HG03103 (cell line): Measurements from ENCODE around the gene NELFB.

Experiments
- ATAC-seq: cut with Tn5 transposase; IDR thresholded peaks from one replicate; pipeline ENCODE4 v1.9.1; 2021; ENCODE audit warnings: low read depth; ENCODE audit not compliant: unreplicated experiment

The NELFB gene

DNA sequence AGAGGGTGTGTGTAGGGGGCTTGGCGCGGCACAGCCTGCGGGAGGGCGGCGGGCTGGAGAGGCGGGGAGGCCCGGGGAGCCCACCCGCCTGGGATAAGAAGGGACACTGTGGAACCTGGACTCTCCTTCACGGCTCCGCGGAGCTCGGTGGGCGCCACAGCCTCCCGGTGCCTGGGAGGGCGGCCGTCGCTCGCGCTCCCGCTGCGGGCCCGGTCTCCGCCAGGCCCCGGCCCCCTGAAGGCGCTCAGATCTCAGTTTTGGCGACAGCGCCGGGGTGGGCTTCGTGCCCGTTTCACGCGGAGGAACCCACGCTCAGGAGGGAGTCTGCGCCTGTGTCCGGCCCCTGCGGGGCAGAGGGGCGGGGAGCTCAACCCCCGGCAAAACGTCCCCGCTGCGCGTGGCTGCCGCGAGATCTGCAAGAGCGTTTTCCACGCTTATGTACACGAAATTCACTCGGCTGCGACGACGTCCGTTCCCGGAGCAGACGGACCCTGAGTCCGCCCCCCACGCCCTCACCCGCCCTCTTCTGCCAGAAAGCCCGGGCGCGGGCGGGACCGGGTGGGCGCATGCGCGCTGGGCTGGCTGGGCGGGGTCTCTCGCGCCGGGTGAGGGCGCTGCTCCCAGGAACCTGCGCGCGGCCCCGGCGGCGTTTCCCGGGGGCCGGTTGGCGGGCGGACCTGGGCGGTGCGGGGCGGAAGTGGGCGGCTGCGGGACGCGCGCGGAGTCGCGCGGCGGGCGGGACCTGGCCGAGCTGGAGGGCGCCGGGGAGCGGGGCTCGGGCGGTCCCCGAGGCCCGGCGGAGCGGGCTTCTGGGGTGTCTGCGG, at the start of gene NELFB:
Gene NELFB (plus strand): TSS at position 704 of the 824 bp plus-strand sequence.
- peak; percentile 71 for ATAC-seq

DNA sequence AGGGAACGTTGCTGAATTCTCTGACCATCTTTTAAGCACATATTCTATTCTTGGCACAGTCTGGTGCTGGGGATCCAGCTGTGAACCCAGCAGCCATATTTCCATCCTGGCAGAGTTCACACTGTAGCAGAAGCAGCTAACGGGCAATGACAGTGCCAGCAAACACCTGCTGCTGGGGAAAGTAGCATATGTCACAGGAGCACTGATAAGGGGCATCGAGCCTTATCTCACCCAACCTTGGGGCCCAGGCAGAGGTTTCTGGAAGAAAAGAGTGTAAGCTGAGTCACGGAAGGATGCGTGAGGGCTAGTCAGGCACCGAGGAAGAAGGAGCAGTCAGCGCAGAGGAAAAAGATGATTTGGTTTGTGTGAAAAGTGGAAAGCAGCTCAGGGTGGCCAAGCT, 48.5 kb upstream of the NELFB start:
- no peak for ATAC-seq

DNA sequence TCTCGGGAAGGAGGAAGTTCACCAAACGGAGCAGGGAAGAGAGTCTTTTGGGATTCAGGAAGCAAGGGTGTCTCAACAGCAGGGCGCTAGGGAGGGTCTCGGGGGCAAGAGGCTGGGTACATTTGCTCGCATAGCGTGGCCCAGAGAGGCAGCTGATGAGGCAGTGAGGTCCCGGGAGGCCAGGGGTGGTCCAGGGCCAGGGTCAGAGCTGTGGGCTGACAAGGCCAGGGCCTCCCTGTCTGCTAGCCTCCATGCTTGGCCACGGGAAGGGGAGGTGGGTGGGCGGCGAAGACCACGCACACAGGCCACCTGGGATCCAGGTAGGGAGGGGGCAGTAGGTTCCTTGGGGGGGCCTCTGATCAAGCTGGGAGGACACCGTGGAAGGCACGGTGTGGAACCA, 43.6 kb upstream of the NELFB start:
- no peak for ATAC-seq

DNA sequence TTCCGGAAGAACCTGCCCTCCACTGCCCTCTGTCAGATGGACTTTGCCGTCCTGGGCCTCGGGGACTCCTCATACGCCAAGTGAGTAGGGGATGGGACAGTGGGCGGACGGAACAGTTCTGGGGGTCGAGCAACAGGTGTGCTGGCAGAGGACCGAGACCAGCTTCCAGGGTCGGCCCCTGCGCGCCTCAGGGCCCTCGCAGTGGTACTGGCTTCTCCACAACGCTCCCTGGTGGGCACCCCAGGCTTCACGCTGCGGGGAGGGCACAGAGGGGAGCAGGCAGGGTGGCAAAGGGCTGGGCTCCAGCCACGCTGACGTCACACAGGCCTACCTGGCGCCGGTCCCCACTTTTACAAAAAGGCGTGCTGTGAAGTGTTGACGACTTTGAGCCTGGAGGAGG, 42.6 kb upstream of the NELFB start:
- ATAC-seq = no peak

DNA sequence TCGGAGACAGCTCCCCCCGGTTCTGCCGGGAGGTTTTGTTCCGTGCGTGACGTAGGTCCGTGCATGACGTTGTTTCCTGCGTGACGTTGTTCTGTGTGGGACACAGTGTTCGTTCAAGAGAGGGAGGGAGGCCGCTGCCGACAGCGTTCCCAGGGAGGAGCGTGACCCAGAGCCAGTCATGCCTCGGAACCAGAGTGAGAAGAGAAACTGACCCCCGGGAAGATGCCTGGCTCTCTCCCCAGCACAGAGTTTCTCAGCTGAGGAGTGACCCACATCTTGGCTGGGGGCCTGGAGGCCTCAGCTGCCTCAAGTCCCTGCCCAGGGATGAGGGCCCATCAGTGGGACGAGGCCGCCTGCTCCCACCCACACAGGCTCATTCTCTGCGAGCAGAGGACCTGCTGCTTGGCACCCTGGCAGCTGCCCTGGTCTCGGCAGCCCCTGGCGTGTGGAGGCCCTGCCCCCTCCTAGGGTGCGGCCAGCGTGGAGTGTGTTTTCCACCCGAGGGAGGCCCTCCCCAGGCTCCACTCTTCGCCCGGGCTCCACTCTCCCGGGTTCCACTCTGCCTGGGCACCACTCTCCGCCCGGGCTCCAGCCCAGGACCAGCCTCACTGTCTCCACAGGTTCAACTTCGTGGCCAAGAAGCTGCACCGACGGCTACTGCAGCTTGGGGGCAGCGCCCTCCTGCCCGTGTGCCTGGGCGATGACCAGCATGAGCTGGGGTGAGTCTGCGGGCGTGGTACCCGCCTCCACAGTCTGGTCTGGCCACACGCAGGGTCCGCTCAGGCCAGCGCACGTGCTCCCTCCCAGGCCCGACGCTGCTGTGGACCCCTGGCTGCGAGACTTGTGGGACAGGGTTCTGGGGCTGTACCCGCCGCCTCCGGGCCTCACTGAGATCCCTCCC, 41.7 kb upstream of the NELFB start:
- ATAC-seq = no peak

DNA sequence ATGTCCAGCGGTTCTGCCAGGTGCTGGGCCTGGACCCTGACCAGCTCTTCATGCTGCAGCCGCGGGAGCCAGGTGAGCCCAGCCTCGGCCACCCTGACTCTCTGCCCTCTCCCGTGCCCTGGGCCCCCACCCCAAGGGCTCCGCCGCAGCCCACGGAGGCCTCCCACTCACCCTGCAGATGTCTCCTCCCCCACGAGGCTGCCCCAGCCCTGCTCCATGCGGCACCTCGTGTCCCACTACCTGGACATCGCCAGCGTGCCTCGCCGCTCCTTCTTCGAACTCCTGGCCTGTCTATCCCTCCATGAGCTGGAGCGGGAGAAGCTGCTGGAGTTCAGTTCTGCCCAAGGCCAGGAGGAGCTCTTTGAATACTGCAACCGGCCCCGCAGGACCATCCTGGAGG, 40.5 kb upstream of the NELFB start:
- no peak for ATAC-seq

DNA sequence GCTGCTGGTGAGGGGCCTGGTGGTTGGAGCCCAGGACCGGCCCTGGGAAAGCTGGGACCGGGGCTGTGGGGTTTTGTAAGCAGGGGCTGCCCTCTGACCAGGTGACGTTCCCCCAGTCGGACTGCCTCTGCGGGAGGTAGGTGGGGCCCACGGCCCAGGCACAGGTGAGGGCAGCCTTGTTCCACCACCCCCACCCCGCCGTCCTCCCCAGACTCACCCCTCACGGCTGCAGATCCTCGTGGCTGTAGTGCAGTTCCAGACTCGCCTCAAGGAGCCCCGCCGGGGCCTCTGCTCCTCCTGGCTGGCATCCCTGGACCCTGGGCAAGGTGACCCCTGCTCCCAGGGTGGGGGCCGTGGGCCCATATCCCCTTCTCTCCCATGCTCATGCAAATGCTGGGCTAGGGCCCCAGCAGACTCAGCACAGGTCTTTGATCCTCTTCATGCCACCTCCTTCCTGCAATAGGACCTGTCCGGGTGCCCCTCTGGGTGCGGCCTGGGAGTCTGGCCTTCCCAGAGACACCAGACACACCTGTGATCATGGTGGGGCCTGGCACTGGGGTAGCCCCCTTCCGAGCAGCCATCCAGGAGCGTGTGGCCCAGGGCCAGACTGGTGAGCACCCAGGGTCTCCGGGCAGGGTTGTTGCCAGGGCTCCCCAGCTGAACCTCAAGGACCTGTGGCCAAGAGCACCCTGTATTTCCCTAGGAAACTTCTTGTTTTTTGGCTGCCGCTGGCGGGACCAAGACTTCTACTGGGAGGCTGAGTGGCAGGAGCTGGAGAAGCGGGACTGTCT, 39.7 kb upstream of the NELFB start:
- no peak for ATAC-seq

DNA sequence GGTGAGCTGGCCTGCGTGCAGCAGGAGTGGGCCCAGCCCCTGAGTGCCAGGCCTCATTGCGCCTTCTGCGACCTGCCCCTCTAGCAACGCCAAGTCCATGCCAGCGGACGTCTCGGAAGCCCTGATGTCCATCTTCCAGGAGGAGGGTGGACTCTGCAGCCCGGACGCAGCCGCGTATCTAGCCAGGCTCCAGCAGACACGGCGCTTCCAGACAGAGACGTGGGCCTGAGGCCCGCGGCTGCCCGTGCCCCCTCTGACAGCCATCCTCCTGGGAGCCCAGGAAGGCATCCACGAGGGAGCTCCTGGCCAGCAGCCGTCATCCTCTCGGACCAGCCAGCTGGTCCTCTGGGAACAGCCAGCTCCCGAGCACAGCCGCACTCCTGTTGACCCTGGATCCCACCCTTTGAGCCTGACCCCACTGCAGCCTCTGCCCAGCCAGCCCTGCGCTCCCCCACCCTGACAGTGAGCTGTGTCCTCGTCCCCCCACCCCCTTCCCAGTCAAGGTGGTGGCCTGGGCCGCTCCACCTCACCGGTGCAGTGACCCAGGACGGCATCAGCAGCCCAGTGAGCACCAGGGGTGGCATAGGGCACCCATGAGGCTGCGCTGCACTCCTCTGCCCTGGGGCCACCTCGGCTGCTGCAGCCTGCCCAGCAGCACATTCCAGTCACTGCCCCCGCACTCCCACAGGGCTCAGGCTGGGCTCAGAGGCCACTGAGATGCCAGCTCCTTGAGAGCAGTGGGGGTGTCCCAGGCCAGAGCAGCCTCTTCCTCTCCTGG, 38.8 kb upstream of the NELFB start:
- ATAC-seq = no peak

DNA sequence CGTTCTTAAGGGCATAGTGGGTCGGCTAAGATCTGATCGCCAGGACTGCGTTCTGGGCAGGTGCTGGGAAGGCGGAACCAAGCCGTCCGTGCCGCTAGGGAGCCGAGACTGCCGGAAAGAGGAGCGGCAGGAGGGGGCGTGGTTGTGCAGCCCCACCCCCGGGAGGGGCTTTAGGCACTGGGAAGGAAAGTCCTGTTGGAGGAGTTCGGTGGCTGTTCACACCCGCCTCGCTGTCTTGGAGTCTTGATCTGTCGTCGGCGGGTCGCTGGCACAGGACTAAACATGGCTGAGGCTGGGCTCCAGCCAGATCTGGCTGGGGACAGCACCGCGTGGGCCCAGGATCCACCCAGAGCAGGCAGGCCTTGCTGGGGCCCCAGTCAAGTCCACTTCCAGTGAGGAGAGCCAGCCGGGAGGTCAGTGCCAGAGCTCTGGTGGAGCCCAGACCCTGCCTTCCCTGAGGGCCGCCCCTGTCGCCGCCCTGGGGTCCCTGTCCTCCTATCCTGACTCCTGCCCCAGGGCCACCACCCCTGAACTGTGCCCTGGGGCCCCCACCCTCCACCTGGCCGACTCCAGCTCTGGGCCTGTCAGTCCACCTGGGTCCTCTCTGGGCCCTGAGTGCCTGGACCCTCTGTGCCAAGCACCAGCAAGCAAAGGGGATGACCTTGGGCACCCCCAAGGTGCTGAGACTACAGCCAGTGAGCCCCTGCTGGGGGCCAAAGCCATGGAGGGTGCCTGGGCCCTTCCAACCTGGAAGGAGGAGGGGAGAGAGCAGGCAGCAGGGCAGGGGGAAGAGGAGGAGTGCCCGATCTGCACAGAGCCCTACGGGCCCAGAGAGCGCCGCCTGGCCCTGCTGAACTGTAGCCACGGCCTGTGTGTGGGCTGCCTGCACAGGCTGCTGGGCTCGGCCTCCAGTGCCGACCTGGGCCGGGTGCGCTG, 37.6 kb upstream of the NELFB start:
- no peak for ATAC-seq

DNA sequence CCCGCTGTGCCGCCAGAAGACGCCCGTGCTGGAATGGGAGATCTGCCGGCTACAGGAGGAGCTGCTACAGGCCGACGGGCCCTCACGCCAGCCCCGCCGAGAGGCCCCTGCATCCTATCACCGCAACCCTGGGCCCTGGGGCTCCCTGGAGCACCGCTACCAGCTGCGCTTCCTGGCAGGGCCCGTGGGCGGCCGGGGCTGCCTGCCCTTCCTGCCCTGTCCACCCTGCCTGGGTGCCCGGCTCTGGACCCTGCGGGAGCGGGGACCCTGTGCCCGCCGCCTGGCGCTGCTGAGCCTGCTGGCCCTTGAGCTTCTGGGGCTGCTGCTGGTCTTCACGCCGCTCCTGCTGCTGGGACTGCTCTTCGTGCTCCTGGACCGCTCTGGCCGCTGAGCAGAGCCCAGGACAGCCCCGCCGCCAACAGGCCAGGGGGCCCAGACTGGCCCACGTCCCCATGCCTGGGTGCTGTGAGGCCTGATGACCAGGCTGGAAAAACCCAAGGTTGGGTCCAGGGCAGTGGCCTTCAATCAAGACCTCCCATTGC, 36.8 kb upstream of the NELFB start:
- ATAC-seq = no peak

DNA sequence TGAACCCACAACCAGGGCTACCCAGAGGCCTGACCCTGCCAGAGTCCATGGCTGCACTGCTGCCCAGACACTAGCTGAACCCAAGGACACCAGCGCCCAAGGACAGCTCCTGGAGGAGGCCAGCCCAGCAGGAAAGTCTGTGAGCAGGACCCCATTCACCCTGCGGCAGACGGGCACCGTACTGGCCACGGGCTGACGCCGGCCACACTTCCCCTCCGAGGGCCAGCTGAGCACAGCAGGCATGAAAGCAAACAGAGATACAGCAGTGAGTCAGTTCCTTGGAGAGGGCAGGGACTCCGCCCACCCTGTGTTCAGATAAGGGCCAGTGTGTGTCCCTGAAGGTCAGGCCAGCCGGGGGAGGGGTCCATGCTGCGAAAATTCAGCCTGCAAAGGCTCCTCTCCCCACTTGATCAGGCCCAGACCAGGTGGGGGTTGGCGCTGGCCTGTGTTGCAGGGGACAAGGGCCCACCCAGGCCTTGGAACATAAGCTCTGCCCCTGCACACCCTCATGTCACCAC, 36.3 kb upstream of the NELFB start:
- no peak for ATAC-seq

DNA sequence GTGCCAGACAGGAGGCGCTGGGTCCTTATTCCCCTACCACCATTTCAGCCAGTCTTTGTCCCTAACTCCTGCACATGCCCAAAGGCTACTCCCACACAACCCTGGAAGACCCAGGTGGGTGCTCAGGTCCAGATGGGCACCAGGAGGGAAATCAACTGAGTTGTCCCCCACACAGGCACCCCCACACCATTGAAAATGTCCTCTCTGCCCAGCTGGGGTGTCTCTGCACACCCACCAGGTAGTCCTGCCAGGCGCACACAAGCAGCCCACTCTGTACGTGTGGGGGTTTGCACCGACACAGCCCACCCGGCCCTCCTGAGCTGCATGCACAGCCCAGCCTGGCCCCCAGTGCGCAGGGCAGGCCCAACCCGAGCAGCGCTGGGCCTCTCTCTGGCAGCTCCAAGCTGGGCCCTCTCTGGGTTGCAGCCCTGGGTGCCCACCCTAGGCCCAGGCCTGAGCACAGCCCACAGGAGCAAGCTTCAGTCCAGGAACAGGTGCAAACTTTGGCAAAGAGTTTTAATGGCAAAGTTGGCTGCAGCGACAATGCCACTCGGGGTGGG, 35.3 kb upstream of the NELFB start:
- ATAC-seq = no peak

DNA sequence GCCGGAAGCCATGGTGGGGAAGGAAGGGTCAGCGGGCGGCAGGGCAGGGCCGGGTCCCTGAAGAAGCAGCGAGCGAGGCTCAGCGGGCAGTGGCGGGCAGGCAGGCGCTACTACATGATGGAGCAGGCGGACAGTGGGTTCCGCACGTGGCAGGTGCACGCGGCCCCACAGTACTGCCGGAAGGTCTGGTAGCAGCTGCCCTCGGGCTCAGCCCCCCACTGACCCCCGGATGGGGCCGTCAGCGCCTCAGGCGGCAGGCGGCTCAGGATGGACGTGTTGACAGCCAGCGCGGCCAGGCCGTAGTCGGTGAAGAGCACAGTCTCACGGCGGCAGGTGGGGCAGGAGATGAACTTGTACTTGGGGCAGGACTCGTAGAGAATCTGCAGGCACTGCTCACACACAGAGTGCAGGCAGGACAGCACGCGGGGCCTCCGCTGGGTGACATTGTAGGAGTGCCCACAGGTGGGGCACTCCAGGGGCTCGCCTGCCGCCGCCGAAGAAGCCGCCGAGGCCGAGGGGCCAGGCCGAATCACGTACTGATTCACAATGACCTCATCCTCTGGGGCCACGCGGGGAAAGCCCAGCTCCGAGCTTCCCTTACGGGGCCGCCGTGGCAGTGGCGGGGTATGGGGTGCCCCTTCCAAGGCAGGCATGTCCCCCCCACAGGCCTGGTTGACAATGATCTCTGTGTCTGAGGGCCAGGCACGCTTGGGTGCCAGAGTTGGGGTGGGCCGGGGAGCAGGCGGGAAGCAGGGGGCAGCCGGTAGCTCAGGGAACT, 34.6 kb upstream of the NELFB start:
- ATAC-seq = no peak

DNA sequence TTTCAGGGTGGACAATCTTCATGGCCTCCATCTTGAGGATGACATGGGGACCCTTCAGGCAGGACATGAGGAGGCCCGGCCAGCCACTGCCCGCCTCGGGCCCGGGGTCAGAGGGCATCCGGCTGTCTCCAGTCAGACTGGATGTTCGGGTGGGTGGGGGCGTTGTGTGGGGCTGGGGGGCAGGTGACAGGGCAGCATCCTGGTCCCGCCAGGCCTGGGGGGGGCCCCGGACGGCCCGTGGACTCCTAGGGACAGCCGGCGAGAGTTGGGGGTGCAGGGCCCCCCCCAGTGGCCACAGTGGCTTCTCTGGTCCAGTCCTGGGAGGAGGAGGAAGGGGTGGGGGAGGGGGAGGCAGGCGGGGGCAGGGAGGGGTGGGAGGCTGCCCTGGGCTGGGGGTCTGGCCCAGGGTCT, 34.0 kb upstream of the NELFB start:
- no peak for ATAC-seq

DNA sequence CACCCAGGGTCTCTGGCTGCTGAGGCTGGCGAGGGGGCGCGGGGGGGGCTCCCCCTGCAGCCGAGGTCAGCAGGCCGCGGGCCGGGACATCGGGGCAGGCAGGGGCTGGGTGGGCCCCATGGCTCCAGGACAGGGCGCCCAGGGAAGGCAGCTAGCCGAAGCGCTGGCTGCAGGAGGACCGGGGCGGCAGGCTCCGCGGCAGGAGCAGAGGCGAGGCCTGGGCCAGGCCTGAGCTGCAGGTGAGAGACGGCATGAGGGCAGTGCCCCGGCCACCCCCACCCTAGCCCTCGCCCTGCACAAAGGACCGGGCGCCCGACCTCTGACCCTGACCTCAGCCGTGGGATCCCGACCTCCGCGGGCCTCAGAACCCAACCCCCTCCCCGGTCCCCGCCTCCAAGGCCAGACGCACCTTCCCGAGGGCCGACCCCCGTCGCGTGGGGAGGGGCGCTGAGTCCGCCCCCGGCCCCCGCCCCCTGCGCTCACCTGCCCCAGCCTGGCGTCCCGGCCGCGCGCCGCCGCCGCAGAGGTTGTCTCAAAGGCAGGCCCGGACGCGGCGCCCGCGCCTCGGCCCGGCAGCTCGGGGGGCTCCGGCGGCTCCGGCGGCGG, 33.5 kb upstream of the NELFB start:
- ATAC-seq = no peak

DNA sequence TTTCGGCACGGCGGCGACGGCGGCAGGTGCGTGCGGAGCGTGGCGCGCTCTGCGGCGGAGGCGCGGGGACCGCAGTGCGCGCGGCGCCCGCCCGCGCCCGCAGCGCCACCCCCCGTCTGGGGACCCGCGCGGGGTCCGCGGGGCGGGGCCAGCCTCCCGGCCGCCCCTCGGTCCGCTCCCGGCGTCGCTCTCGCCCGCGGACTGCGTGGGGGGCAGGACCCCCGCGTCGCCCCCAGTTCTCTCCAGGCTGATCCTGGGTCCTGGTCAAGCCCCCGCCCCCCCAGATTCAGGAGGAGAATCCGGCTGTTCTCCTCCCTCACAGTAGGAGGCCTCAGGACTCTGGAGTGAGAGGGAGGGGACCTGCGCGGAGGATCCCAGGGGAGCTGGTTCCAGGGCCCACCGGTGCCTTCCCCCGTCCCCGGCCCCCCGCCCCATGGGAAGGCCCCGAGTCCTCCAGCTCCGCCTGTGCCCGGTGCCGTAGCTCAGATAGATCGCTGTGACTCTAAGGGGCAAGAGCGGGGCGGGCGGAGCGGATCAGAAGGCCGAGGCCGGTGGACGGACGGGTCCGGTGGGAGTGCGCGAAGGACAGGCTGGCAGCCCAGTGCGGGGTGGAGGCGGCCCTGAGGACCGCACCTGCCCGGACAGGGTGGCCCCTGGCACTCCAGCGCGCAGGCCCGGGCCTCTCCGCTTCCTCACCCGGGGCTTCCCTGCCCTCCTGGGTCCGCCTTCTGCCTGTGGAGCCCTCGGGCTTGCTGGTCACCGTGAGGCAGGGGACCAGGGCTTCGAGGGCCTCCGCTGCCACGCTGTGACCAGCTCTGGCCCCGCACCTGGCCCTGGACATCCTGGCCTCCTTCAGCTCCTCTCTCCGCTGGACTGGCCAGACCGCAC, 32.7 kb upstream of the NELFB start, which contains the start of gene RNF208:
Gene RNF208 (minus strand): TSS at position 51 of the 888 bp plus-strand sequence. CDS start 1,028 bp downstream, outside the sequence.
- ATAC-seq = peak; percentile 3
